Measurements from ENCODE around the gene LYST. TPM values are rescaled to one million over a fixed set of nuclear protein-coding genes. Genes with fewer than 3 reads are reported as not detected.

The LYST gene
- total and polyA plus RNA-seq, 2 of the 8 experiments (the other 6 are each of a cell fraction or from before 2014, with no cell fraction given), result 0.29 to 0.58 TPM

- TF ChIP-seq FOSL1 (IDR thresholded peaks at IDR 0.05; ENCODE audit: insufficient read depth, low read depth, low read length), result no peak
- no peak for TF ChIP-seq JUND (IDR thresholded peaks at IDR 0.05; ENCODE audit: low read length)
- TF ChIP-seq HDAC2 (IDR thresholded peaks at IDR 0.05; ENCODE audit: borderline replicate concordance in 1 of 2, low read depth in 2 of 2, low read length in 2 of 2), result 0 out of 4 replicates have a peak, but pooled peaks of 1 of the 2 experiments have one; percentile 30
Observed at GRCh38 chr1:235866913-235867845, 473 bp upstream of the LYST start (continued).

Measured in H1 (cell line).